ENCODE data around the gene NOL7. TPM values are rescaled to one million over a fixed set of nuclear protein-coding genes. Genes with fewer than 3 reads are reported as not detected.

Gene NOL7
- 49.5 TPM for total RNA-seq (2013)
- 10 to 100 TPM; 22.7 to 58.5 (median 56.9) TPM for polyA plus RNA-seq
- polyA minus RNA-seq: 17.0 and 33.8 TPM in 2 replicates
- 12.5 to 35.1 (median 21.5) reads per million in 11 experiments for total RNA-seq

- H3K4me3 Mint-ChIP-seq: peak within 1 kb of the TSS; percentile 97 to 98
- H3K9me3 Mint-ChIP-seq: peaks cover 0 to 3% (median 0%) of the 10 kb centered on the region in 7 donors
- Histone ChIP-seq H3K79me2 (ENCODE audit: insufficient read depth, low read length) (peaks cover 33% of the 10 kb centered on the region), H3K4me3 (replicated peaks in 1 of 3; ENCODE audit: low read depth in 2 of 3, low read length in 3 of 3) (peak within 1 kb of the TSS; percentile 57 to 99 (median 90)), H3K4me1 (ENCODE audit: control insufficient read depth in 1 of 2, insufficient read depth in 2 of 2, low read length in 2 of 2) (peaks cover 18 to 41% of the 10 kb centered on the region in 2 donors), H3K27ac (ENCODE audit: low read depth in 1 of 2, low read length in 2 of 2) (peak within 1 kb of the TSS; percentile 88 to 93), H4K20me1 (ENCODE audit: insufficient read depth, low read length) (peaks cover 30% of the 10 kb centered on the region), H2AFZ (ENCODE audit: insufficient read depth, low read depth, low read length, poor library complexity, severe bottlenecking) (peak within 1 kb of the TSS; percentile 98), H3K4me2 (replicated peaks; ENCODE audit: extremely low read depth, low read length, poor library complexity, severe bottlenecking) (peak within 1 kb of the TSS; percentile 97), H3K9ac (ENCODE audit: insufficient read depth, low read length, poor library complexity, severe bottlenecking) (peak within 1 kb of the TSS; percentile 92), H3K9me3 (replicated peaks in 1 of 2; ENCODE audit: control insufficient read depth in 1 of 2, insufficient read depth in 1 of 2, low read length in 2 of 2) (no peaks in the 10 kb centered on the region), H3K27me3 (ENCODE audit: control insufficient read depth in 2 of 2, insufficient read depth in 2 of 2, low read length in 2 of 2) (no peaks in the 10 kb centered on the region), H3K36me3 (replicated peaks in 1 of 2; ENCODE audit: control insufficient read depth in 1 of 2, insufficient read depth in 2 of 2, low read length in 2 of 2) (peaks cover 30 to 34% of the 10 kb centered on the region in 2 donors)
- intact Hi-C loops (cut with micrococcal nuclease): loop anchor here (5.0 to 10.0 kb wide), 5 partner anchors 43 to 283 kb away; partner anchors contain the start of genes RANBP9 (in 1 of the 2) and SIRT5 (in 1 of the 2)
- peaks cover 41% of the 10 kb centered on the region for H3K4me1 Mint-ChIP-seq
- peak within 1 kb of the TSS; percentile 90 to 97 (median 95) for H3K27ac Mint-ChIP-seq
- no peaks in the 10 kb centered on the region for H3K27me3 Mint-ChIP-seq (ENCODE audit: low read depth in 3 of 3)
- under 1% methylated on average over 74 of the region's 85 CpGs for WGBS (ENCODE audit: insufficient coverage)
- DNase-seq: peak; percentile 98
- TF ChIP-seq CTCF (IDR thresholded peaks at IDR 0.05): peak; percentile 92
- peaks cover 24 to 34% of the 10 kb centered on the region in 2 donors for H3K36me3 Mint-ChIP-seq
Measured at GRCh38 chr6:13614926-13615791, at the start of gene NOL7. TSS of gene NOL7 (plus strand) at chr6:13615335. CDS start at chr6:13615359, 24 bp downstream.

GRCh38 chr6:13565921-13566320 lies 49.2 kb upstream of the NOL7 start:
- WGBS (ENCODE audit: insufficient coverage): 90% methylated on average over 2 of the region's 4 CpGs
- Mint-ChIP-seq H3K4me3 (no peak overlapping the region), H3K27me3 (ENCODE audit: low read depth in 3 of 3) (peaks cover 4 to 6% (median 4%) of the 10 kb centered on the region in 3 donors), H3K36me3 (no peaks in the 10 kb centered on the region), H3K9me3 (peaks cover 0 to 1% (median 0%) of the 10 kb centered on the region in 7 donors), H3K27ac (no peak overlapping the region), H3K4me1 (peaks cover 16% of the 10 kb centered on the region)
- intact Hi-C loops (cut with micrococcal nuclease): no loop called here
- Histone ChIP-seq H3K9me3 (replicated peaks in 1 of 2; ENCODE audit: control insufficient read depth in 1 of 2, insufficient read depth in 1 of 2, low read length in 2 of 2) (no peaks in the 10 kb centered on the region), H3K4me2 (replicated peaks; ENCODE audit: extremely low read depth, low read length, poor library complexity, severe bottlenecking) (no peak overlapping the region), H3K27me3 (ENCODE audit: control insufficient read depth in 2 of 2, insufficient read depth in 2 of 2, low read length in 2 of 2) (no peaks in the 10 kb centered on the region), H2AFZ (ENCODE audit: insufficient read depth, low read depth, low read length, poor library complexity, severe bottlenecking) (no peak overlapping the region), H3K9ac (ENCODE audit: insufficient read depth, low read length, poor library complexity, severe bottlenecking) (no peak overlapping the region), H3K36me3 (replicated peaks in 1 of 2; ENCODE audit: control insufficient read depth in 1 of 2, insufficient read depth in 2 of 2, low read length in 2 of 2) (no peaks in the 10 kb centered on the region), H3K79me2 (ENCODE audit: insufficient read depth, low read length) (no peaks in the 10 kb centered on the region), H3K4me1 (ENCODE audit: control insufficient read depth in 1 of 2, insufficient read depth in 2 of 2, low read length in 2 of 2) (peaks cover 14% of the 10 kb centered on the region in 2 donors), H3K4me3 (replicated peaks in 1 of 3; ENCODE audit: low read depth in 2 of 3, low read length in 3 of 3) (no peak overlapping the region), H3K27ac (ENCODE audit: low read depth in 1 of 2, low read length in 2 of 2) (no peak overlapping the region), H4K20me1 (ENCODE audit: insufficient read depth, low read length) (no peaks in the 10 kb centered on the region)
- no peak for TF ChIP-seq CTCF (IDR thresholded peaks at IDR 0.05)
- DNase-seq: no peak

All from CD14-positive monocyte (primary cell).